ENCODE data around the gene PADI2.

DNA sequence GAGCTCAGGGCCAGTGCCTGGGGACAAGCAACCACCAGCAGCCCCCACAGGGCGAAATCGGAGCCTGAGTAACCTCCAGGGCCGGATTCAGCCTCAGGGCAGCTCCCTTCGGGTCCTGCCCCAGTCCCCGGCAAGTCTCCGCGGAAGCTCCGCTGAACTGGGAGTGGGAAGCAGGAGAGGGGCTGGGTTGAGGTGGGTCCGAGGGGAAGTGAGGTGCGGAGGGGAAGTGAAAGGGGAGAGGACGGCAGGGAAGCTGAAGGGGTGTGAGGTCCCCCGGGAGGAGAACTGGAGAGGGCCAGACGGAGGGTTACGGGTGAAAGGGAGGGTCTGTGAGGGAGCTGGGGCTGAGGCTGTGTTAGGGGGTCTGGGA lies 560 bp downstream of the PADI2 start:
- TF ChIP-seq TAF1 (conservative IDR thresholded peaks at IDR 0.05) = no peak
- no peak for TF ChIP-seq REST (IDR thresholded peaks at IDR 0.05)
- TF ChIP-seq, protein P1, sequence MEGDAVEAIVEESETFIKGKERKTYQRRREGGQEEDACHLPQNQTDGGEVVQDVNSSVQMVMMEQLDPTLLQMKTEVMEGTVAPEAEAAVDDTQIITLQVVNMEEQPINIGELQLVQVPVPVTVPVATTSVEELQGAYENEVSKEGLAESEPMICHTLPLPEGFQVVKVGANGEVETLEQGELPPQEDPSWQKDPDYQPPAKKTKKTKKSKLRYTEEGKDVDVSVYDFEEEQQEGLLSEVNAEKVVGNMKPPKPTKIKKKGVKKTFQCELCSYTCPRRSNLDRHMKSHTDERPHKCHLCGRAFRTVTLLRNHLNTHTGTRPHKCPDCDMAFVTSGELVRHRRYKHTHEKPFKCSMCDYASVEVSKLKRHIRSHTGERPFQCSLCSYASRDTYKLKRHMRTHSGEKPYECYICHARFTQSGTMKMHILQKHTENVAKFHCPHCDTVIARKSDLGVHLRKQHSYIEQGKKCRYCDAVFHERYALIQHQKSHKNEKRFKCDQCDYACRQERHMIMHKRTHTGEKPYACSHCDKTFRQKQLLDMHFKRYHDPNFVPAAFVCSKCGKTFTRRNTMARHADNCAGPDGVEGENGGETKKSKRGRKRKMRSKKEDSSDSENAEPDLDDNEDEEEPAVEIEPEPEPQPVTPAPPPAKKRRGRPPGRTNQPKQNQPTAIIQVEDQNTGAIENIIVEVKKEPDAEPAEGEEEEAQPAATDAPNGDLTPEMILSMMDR (IDR thresholded peaks at IDR 0.05; ENCODE audit: low read depth, low read length, missing input control) = no peak
- no peak for TF ChIP-seq YY1 (IDR thresholded peaks at IDR 0.05)
- TF ChIP-seq RXRA (IDR thresholded peaks at IDR 0.05) = no peak
- no peak for TF ChIP-seq GABPA (IDR thresholded peaks at IDR 0.05 in 1 of 2, conservative IDR thresholded peaks at IDR 0.05 in 1 of 2)
- TF ChIP-seq RAD21 (IDR thresholded peaks at IDR 0.05) = no peak
- TF ChIP-seq SP1 (IDR thresholded peaks at IDR 0.05) = no peak
- no peak for TF ChIP-seq JUND (IDR thresholded peaks at IDR 0.05)
- TF ChIP-seq FOXA1 (IDR thresholded peaks at IDR 0.05) = no peak
- no peak for TF ChIP-seq ATF3 (IDR thresholded peaks at IDR 0.05)
- TF ChIP-seq, protein P2, sequence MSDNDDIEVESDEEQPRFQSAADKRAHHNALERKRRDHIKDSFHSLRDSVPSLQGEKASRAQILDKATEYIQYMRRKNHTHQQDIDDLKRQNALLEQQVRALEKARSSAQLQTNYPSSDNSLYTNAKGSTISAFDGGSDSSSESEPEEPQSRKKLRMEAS (IDR thresholded peaks at IDR 0.05) = no peak

Data from liver (tissue), 3 donors.